ENCODE results near the gene B4GALT3.

GRCh38 chr1:161207173-161207572 lies 29.9 kb upstream of the B4GALT3 start:
- TF ChIP-seq EP300 (IDR thresholded peaks at IDR 0.05; ENCODE audit: borderline replicate concordance), result no peak
- no peak for TF ChIP-seq TAF1 (IDR thresholded peaks at IDR 0.05; ENCODE audit: low read depth)
- TF ChIP-seq YY1 (IDR thresholded peaks at IDR 0.05; ENCODE audit: low read depth), result no peak
- no peak for TF ChIP-seq REST (IDR thresholded peaks at IDR 0.05; ENCODE audit: low read depth)
- TF ChIP-seq CREB1 (IDR thresholded peaks at IDR 0.05; ENCODE audit: low read depth), result no peak
- no peak for TF ChIP-seq TEAD4 (IDR thresholded peaks at IDR 0.05)
- no peak for TF ChIP-seq CEBPB (IDR thresholded peaks at IDR 0.05)
- TF ChIP-seq TCF12 (IDR thresholded peaks at IDR 0.05; ENCODE audit: low read depth), result no peak
- no peak for TF ChIP-seq RAD21 (IDR thresholded peaks at IDR 0.05; ENCODE audit: low read depth)
- TF ChIP-seq MAX (IDR thresholded peaks at IDR 0.05), result no peak
- TF ChIP-seq ZBTB7A (IDR thresholded peaks at IDR 0.05; ENCODE audit: low read depth), result no peak

All from Ishikawa (cell line).